Measurements from ENCODE around the gene PLPPR2.
A peak's percentile ranks its signal among the peaks of the same experiment; 100 is the strongest.
"Not testable (repeated sequence)": the region's sequence is repeated elsewhere in the genome, so short reads cannot be mapped to it uniquely, and the experiment has no call there.

The PLPPR2 gene

GRCh38 chr19:11373885-11374432 is 18.7 kb downstream of the PLPPR2 start:
- peak; percentile 41 for DNase-seq (ENCODE audit: low spot score)
- in situ Hi-C loops (cut with MboI; ENCODE audit: low sequenced_read_pairs, unreplicated experiment): no loop called here

GRCh38 chr19:11374433-11375142 is 19.4 kb downstream of the PLPPR2 start, which contains the start of gene SWSAP1:
Gene SWSAP1 (plus strand): TSS chr19:11374666. CDS start chr19:11374681, 15 bp downstream.
- DNase-seq (ENCODE audit: low spot score): peak; percentile 98
- in situ Hi-C loops (cut with MboI; ENCODE audit: low sequenced_read_pairs, unreplicated experiment): no loop called here
- TF ChIP-seq, protein P1, sequence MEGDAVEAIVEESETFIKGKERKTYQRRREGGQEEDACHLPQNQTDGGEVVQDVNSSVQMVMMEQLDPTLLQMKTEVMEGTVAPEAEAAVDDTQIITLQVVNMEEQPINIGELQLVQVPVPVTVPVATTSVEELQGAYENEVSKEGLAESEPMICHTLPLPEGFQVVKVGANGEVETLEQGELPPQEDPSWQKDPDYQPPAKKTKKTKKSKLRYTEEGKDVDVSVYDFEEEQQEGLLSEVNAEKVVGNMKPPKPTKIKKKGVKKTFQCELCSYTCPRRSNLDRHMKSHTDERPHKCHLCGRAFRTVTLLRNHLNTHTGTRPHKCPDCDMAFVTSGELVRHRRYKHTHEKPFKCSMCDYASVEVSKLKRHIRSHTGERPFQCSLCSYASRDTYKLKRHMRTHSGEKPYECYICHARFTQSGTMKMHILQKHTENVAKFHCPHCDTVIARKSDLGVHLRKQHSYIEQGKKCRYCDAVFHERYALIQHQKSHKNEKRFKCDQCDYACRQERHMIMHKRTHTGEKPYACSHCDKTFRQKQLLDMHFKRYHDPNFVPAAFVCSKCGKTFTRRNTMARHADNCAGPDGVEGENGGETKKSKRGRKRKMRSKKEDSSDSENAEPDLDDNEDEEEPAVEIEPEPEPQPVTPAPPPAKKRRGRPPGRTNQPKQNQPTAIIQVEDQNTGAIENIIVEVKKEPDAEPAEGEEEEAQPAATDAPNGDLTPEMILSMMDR (IDR thresholded peaks at IDR 0.05; ENCODE audit: borderline replicate concordance, control extremely low read depth, extremely low read depth, insufficient read depth, missing control alignments): no peak

More at GRCh38 chr19:11373885-11374432, 18.7 kb downstream of the PLPPR2 start:
- TF ChIP-seq, protein P1 (IDR thresholded peaks at IDR 0.05; ENCODE audit: borderline replicate concordance, control extremely low read depth, extremely low read depth, insufficient read depth, missing control alignments): no peak

DNA sequence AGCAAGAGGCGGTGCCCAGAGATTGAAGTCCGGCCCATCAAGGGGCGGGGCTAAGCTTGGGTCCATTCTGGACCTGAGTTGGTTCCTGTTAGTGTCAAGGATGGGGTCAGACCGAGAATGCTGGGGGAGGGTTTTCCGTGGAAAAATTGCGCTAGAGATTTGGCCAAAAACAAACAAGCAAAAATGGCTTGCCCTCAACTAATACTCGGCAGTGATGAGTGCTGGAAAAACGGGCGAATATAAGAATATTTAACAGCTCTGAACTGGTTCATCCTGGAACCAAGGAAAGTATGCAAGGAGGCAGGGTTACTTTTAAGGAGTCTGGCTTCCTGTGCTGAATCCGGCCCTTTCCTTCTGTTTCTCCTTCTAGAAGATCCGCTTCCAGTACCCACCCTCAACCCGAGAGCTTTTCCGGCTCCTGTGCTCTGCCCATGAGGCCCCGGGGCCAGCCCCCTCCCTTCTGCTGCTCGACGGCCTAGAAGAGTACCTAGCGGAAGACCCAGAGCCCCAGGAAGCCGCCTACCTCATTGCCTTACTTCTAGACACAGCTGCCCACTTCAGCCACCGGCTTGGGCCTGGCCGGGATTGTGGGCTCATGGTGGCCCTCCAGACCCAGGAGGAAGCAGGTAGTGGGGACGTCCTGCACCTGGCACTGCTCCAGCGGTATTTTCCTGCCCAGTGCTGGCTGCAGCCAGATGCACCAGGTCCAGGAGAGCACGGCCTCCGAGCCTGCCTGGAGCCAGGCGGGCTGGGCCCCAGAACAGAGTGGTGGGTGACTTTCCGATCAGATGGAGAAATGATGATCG is 20.1 kb downstream of the PLPPR2 start:
- TF ChIP-seq, protein P1 (IDR thresholded peaks at IDR 0.05; ENCODE audit: borderline replicate concordance, control extremely low read depth, extremely low read depth, insufficient read depth, missing control alignments): no peak
- in situ Hi-C loops (cut with MboI; ENCODE audit: low sequenced_read_pairs, unreplicated experiment): no loop called here
- DNase-seq (ENCODE audit: low spot score): peak; percentile 77

DNA sequence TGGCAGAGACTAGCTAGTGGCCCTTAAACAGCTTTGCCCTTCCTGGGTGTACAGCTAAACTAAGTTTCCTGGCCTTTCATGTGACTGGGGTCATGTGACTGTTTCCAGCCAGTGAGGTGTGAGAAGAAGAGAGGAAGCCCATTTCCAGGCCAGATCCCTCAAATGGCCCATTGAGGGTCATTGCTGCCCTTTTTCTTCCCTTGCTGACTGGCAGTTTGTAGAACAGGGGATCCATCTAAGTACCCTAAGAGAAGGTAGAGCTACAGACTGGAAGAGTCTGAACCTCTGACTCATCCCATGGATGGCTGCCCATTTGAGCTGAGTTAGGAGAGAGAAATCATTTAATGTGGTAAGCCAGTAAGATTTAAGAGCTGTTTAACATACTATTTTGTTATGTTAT is 22.0 kb downstream of the PLPPR2 start:
- TF ChIP-seq, protein P1 (IDR thresholded peaks at IDR 0.05; ENCODE audit: borderline replicate concordance, control extremely low read depth, extremely low read depth, insufficient read depth, missing control alignments): no peak
- in situ Hi-C loops (cut with MboI; ENCODE audit: low sequenced_read_pairs, unreplicated experiment): no loop called here
- DNase-seq (ENCODE audit: low spot score): peak; percentile 66

DNA sequence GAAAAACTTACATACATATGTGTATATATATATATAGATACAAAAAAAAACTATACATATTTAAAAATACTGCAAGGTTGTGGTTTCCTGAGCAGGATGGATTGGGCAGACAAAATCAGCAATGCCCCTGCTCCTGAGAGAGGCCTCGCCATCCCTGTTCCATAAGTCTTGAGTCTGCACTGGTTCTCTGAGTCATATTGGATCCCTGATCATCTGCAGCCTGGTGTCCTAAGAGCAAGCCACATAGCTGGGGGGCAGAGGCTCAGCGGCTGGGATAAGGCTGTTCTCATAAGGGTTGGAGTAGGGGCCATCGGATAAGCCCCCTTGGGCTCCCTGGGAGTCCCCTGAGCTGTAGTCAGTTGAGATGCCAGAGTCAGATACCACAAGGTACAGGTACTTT is 22.5 kb downstream of the PLPPR2 start:
- TF ChIP-seq, protein P1 (IDR thresholded peaks at IDR 0.05; ENCODE audit: borderline replicate concordance, control extremely low read depth, extremely low read depth, insufficient read depth, missing control alignments): no peak
- no peak for DNase-seq (ENCODE audit: low spot score)
- in situ Hi-C loops (cut with MboI; ENCODE audit: low sequenced_read_pairs, unreplicated experiment): no loop called here

GRCh38 chr19:11378319-11379189 is 23.3 kb downstream of the PLPPR2 start:
- peak; percentile 36 for DNase-seq (ENCODE audit: low spot score)
- in situ Hi-C loops (cut with MboI; ENCODE audit: low sequenced_read_pairs, unreplicated experiment): no loop called here
- TF ChIP-seq, protein P1 (IDR thresholded peaks at IDR 0.05; ENCODE audit: borderline replicate concordance, control extremely low read depth, extremely low read depth, insufficient read depth, missing control alignments): peak; percentile 60

- in situ Hi-C loops (cut with MboI; ENCODE audit: low sequenced_read_pairs, unreplicated experiment); DNase-seq (ENCODE audit: low spot score): not testable (repeated sequence)
These were observed 24.1 kb downstream of the PLPPR2 start for GRCh38 chr19:11379269-11379845.
